HepG2 (cell line): Measurements from ENCODE around the gene EHD4. TPM values are rescaled to one million over a fixed set of nuclear protein-coding genes. Genes with fewer than 3 reads are reported as not detected.

ENCODE experiments used
- ATAC-seq: fragments of 200-7000 bp; cut with Tn5 transposase; 3 replicates; pipeline ENCODE4 v1.9.1; 2020; ENCODE audit warnings: mild to moderate bottlenecking, moderate library complexity
- BruUV-seq: library from RNA; stranded (reverse); fragments of 400-500 nt; replicated peaks from 2 replicates; lab custom pipeline; 2021; lab: Mats Ljungman, UMichigan
- CTCF ChIA-PET: fragments of 300-600 bp; formaldehyde crosslinking; extraction: SDS; loops from one replicate; lab custom pipeline; 2021; ENCODE audit warnings: low total read pairs, inconsistent platforms, low intra/inter-chr PET ratio; lab: Yijun Ruan, JAX
- POLR2A ChIA-PET: fragments of 350-600 bp; sonication (Branson Sonifier 250); formaldehyde crosslinking; loops from one replicate; lab custom pipeline; 2020; ENCODE audit warnings: antibody characterized with exemption, inconsistent platforms; lab: Yijun Ruan, JAX
- DNase-seq: peaks from one replicate; pipeline ENCODE4 v3.0.0-alpha.2; 2015; ENCODE audit warnings: low spot score
- FAIRE-seq: peaks from 3 replicates; lab custom pipeline; 2011; peaks lifted over from hg19 to GRCh38; lab: Jason Lieb, UNC
- H2AFZ ChIP-seq: one replicate; pipeline ENCODE4 v1.6.1; 2011; ENCODE audit warnings: low read length, inconsistent platforms
- H3K27ac ChIP-seq: fragments of 300-600 bp; 3 replicates; pipeline ENCODE4 v1.8.0; 2011; ENCODE audit warnings: mixed run types, mild to moderate bottlenecking, mixed read lengths, low read length, inconsistent platforms; ENCODE audit not compliant: insufficient read depth; ENCODE audit errors: extremely low read length
- H3K27me3 ChIP-seq, 2 experiments: fragments of 200-600 bp in 1 of 2; 2 replicates in 1 of 2; 3 replicates in 1 of 2; pipeline versions ENCODE4 v1.6.0 to v1.8.0; 2011; ENCODE audit warnings: low read length in 2 of 2, mild to moderate bottlenecking in 2 of 2, moderate library complexity in 2 of 2, inconsistent platforms in 1 of 2; ENCODE audit not compliant: insufficient read depth in 2 of 2, control insufficient read depth in 1 of 2
- H3K36me3 ChIP-seq, 2 experiments: fragments of 200-600 bp in 1 of 2; replicated peaks in 1 of 2; 2 replicates in 1 of 2; 3 replicates in 1 of 2; pipeline versions ENCODE4 v1.5.1 to v1.8.0; 2011; ENCODE audit warnings: low read length in 2 of 2, inconsistent platforms in 1 of 2; ENCODE audit not compliant: insufficient read depth in 2 of 2, control insufficient read depth in 1 of 2
- H3K4me1 ChIP-seq: 2 replicates; pipeline ENCODE4 v1.5.1; 2012; ENCODE audit warnings: low read length, inconsistent platforms; ENCODE audit not compliant: insufficient read depth
- H3K4me2 ChIP-seq: 2 replicates; pipeline ENCODE4 v1.6.0; 2011; ENCODE audit warnings: low read depth, low read length, inconsistent platforms
- H3K4me3 ChIP-seq, 3 experiments: fragments of 200-600 bp in 1 of 3; sonication (generic), shearing (Covaris generic) in 1 of 3; replicated peaks in 1 of 3; 2 replicates each; pipeline ENCODE4 v1.5.1; 2011 to 2016; ENCODE audit warnings: low read length in 3 of 3, inconsistent platforms in 2 of 3, low read depth in 2 of 3, mild to moderate bottlenecking in 2 of 3, control low read depth in 1 of 3, mixed read lengths in 1 of 3; ENCODE audit not compliant: insufficient read depth in 1 of 3
- H3K79me2 ChIP-seq: one replicate; pipeline ENCODE4 v1.6.1; 2011; ENCODE audit warnings: low read length, inconsistent platforms; ENCODE audit not compliant: insufficient read depth
- H3K9ac ChIP-seq: 2 replicates; pipeline ENCODE4 v1.6.0; 2011; ENCODE audit warnings: mild to moderate bottlenecking, low read depth, low read length, inconsistent platforms; ENCODE audit not compliant: insufficient read depth
- H3K9me3 ChIP-seq: 2 replicates; pipeline ENCODE4 v1.5.1; 2012; ENCODE audit warnings: mild to moderate bottlenecking, low read length
- H4K20me1 ChIP-seq: 2 replicates; pipeline ENCODE4 v1.6.0; 2011; ENCODE audit warnings: inconsistent platforms, mild to moderate bottlenecking, low read length, moderate library complexity; ENCODE audit not compliant: insufficient read depth
- BORCS8-MEF2B ChIP-seq: sonication (generic); formaldehyde crosslinking; IDR thresholded peaks from 2 replicates; pipeline ENCODE4 v1.8.0; 2022; ENCODE audit warnings: mild to moderate bottlenecking, missing genetic modification reagents
- GABPA ChIP-seq, 2 experiments: IDR thresholded peaks; 2 replicates each; pipeline ENCODE4 v1.6.1; 2011 to 2016; ENCODE audit warnings: low read depth in 2 of 2, low read length in 1 of 2, missing biosample characterization in 1 of 2, missing genetic modification characterization in 1 of 2
- HNRNPUL1 ChIP-seq: fragments of 200-400 bp; formaldehyde crosslinking; IDR thresholded peaks from 2 replicates; pipeline ENCODE4 v1.6.1; 2017; ENCODE audit warnings: low read depth, mild to moderate bottlenecking, low read length, moderate library complexity
- MED1 ChIP-seq: sonication (generic); formaldehyde crosslinking; IDR thresholded peaks from 2 replicates; pipeline ENCODE4 v1.4.0; 2020; ENCODE audit warnings: missing genetic modification reagents
- MED8 ChIP-seq: sonication (generic); formaldehyde crosslinking; IDR thresholded peaks from 2 replicates; pipeline ENCODE4 v1.8.1; 2023; ENCODE audit warnings: mild to moderate bottlenecking, missing genetic modification reagents; ENCODE audit not compliant: insufficient replicate concordance
- PHF20 ChIP-seq: sonication (generic); formaldehyde crosslinking; IDR thresholded peaks from 2 replicates; pipeline ENCODE4 v1.5.0; 2020; ENCODE audit warnings: mild to moderate bottlenecking, missing genetic modification reagents
- SIX4 ChIP-seq: sonication (generic); formaldehyde crosslinking; IDR thresholded peaks from 2 replicates; pipeline ENCODE4 v1.4.0; 2020; ENCODE audit warnings: missing genetic modification reagents
- SRSF1 ChIP-seq: fragments of 200-400 bp; formaldehyde crosslinking; optimal IDR thresholded peaks from 2 replicates; pipeline ENCODE3; 2017; ENCODE audit warnings: mild to moderate bottlenecking, low read depth, low read length, moderate library complexity
- SYNCRIP ChIP-seq: fragments of 200-400 bp; formaldehyde crosslinking; IDR thresholded peaks from 2 replicates; pipeline ENCODE4 v1.6.1; 2018; ENCODE audit warnings: mild to moderate bottlenecking, low read depth, low read length; ENCODE audit not compliant: insufficient read depth
- TOE1 ChIP-seq: sonication (generic); formaldehyde crosslinking; IDR thresholded peaks from 2 replicates; pipeline ENCODE4 v1.4.0; 2020; ENCODE audit warnings: mild to moderate bottlenecking, missing genetic modification reagents
- XBP1 ChIP-seq: sonication (generic); formaldehyde crosslinking; IDR thresholded peaks from 2 replicates; pipeline ENCODE4 v1.5.0; 2020; ENCODE audit warnings: missing genetic modification reagents
- ZFP62 ChIP-seq: sonication (generic); formaldehyde crosslinking; IDR thresholded peaks from 2 replicates; pipeline ENCODE4 v1.4.0; 2020; ENCODE audit warnings: missing genetic modification reagents
- ZNF572 ChIP-seq: sonication (generic); formaldehyde crosslinking; IDR thresholded peaks from 2 replicates; pipeline ENCODE4 v1.5.1; 2020; ENCODE audit warnings: mild to moderate bottlenecking, missing genetic modification reagents
- ZNF589 ChIP-seq: sonication (generic); formaldehyde crosslinking; conservative IDR thresholded peaks from 2 replicates; pipeline ENCODE4 v1.8.0; 2022; ENCODE audit warnings: mild to moderate bottlenecking, moderate library complexity, missing genetic modification reagents
- ZNF773 ChIP-seq: sonication (generic); formaldehyde crosslinking; IDR thresholded peaks from 2 replicates; pipeline ENCODE4 v1.4.0; 2020; ENCODE audit warnings: missing genetic modification reagents, borderline replicate concordance
- WGBS: methylation state at CpG from one replicate; pipeline ENCODE4 v1.1.6; 2017; ENCODE audit warnings: low lambda C conversion rate; 5-methylcytosine and 5-hydroxymethylcytosine counted together
- in situ Hi-C: cut with HindIII; loops from 2 replicates; pipeline ENCODE4 v1.10.0; 2017; ENCODE audit warnings: low pct_unique_long_range_greater_than_20kb; ENCODE audit not compliant: extremely low pct_ligation_motif_present
- intact Hi-C: fragments of 100-400 bp; cut with micrococcal nuclease; formaldehyde crosslinking; loops from one replicate; pipeline ENCODE4 v1.10.0; 2022; ENCODE audit not compliant: unreplicated experiment
- polyA plus RNA-seq, 8 experiments: library from polyadenylated mRNA; depleted of rRNA in 3 of 8; stranded (reverse) in 7 of 8; unstranded in 1 of 8; fragments of >200 nt; fragmentation: Illumina TruSeq in 4 of 8; extraction: Trizol in 4 of 8; gene quantifications; 2 replicates each; pipeline versions ENCODE4 v1.2.1 to v1.2.3, GENCODE V29; 2011 to 2016; ENCODE audit warnings: low read depth in 4 of 8, missing spikeins in 1 of 8, mixed read lengths in 1 of 8; ENCODE audit not compliant: insufficient read depth in 1 of 8
- total RNA-seq, 5 experiments: library from RNA; depleted of rRNA; stranded (reverse); fragments of >200 nt; fragmentation: Illumina TruSeq; extraction: Trizol; gene quantifications; 2 replicates each; pipeline ENCODE4 v1.2.3, GENCODE V29; 2016; ENCODE audit warnings: low read depth in 1 of 5
- TF ChIP-seq, protein P1 (sequence below): sonication (generic); formaldehyde crosslinking; IDR thresholded peaks from 2 replicates; pipeline ENCODE4 v1.4.0; 2020; ENCODE audit warnings: mild to moderate bottlenecking, missing genetic modification reagents, borderline replicate concordance
- TF ChIP-seq, protein P2 (sequence below): sonication (generic); formaldehyde crosslinking; IDR thresholded peaks from 2 replicates; pipeline ENCODE4 v1.5.0; 2020; ENCODE audit warnings: mild to moderate bottlenecking, missing genetic modification reagents

The EHD4 gene
- total and polyA plus RNA-seq, 2 of the 13 experiments (the other 11 are each of a cell fraction or from before 2014, with no cell fraction given), result 3.1 to 4.8 TPM

DNA sequence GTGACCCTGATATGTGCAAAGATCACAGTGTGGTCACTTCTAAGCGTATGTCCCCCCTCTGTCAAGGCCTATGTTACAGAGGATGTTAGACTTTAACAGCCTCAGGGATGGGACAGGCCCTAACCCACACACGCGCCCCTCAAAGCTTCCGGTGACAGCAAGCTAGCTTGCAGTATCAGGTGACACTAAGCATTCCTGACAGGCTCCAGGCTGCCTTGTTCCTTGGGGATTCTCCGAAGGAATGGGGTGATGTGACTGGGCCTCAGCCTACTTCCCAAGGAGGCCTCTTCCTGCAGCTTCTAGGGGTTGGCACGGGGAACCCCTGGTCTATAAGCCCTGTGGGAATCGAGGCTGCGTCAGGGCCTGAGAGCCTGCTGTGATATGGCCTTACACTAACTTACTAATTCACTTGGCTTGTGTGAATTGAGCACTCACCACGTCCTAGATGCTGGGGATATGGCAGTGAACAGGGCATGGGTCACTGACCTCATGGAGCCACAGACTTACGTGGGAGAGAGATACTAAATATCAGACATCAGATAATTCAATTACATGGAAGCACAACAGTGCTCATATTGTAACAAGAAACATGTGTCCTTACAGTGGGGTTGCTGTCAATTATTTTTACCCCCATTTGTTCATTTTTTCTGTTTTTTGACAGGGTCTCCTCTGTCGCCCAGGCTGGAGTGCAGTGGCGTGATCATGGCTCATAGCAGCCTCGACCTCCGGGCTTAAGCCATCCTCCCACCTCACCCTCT, 67.1 kb downstream of the EHD4 start:
- DNase-seq (no peak), ATAC-seq (peak; percentile 25), FAIRE-seq (no peak)
- H4K20me1 ChIP-seq, result no peaks in the 10 kb centered on the region
- H3K27me3 ChIP-seq, result no peaks in the 10 kb centered on the region
- no peak overlapping the region for H3K4me3 ChIP-seq
- peaks cover 4 to 21% of the 10 kb centered on the region in 2 experiments; a peak in 4 of 5 replicates for H3K36me3 ChIP-seq
- no peaks in the 10 kb centered on the region for H3K4me1 ChIP-seq
- no peak overlapping the region for H3K4me2 ChIP-seq
- no peaks in the 10 kb centered on the region for H3K9me3 ChIP-seq
- 84% methylated on average over 4 of the region's 14 CpGs for WGBS
- CTCF ChIA-PET, result interaction anchor here (1.1 to 1.3 kb wide), 2 partner anchors 45 to 439 kb away, joined by 4 to 7 read pairs; no protein-coding TSS in a partner anchor
- intact Hi-C loops, result loop anchor here (2.0 kb wide), 1 partner anchor 132 kb away; no protein-coding TSS in a partner anchor
- POLR2A ChIA-PET, result interaction anchor here (0.5 to 1.0 kb wide), 4 partner anchors 10 to 132 kb away, joined by 3 to 4 read pairs (median 4); partner anchors contain the start of gene MAPKBP1
- TF ChIP-seq ZNF589 (CRISPR knock-in tag), result no peak
- TF ChIP-seq MED1, result no peak
- no peak for TF ChIP-seq TOE1
- TF ChIP-seq PHF20 (CRISPR knock-in tag), result no peak
- no peak for TF ChIP-seq HNRNPUL1
- TF ChIP-seq, protein P1, sequence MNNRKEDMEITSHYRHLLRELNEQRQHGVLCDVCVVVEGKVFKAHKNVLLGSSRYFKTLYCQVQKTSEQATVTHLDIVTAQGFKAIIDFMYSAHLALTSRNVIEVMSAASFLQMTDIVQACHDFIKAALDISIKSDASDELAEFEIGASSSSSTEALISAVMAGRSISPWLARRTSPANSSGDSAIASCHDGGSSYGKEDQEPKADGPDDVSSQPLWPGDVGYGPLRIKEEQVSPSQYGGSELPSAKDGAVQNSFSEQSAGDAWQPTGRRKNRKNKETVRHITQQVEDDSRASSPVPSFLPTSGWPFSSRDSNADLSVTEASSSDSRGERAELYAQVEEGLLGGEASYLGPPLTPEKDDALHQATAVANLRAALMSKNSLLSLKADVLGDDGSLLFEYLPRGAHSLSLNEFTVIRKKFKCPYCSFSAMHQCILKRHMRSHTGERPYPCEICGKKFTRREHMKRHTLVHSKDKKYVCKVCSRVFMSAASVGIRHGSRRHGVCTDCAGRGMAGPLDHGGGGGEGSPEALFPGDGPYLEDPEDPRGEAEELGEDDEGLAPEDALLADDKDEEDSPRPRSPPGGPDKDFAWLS (CRISPR knock-in tag), result no peak
- TF ChIP-seq SYNCRIP, result no peak
- no peak for TF ChIP-seq GABPA (IDR thresholded peaks at IDR 0.05; ENCODE audit: low read depth, low read length)
- TF ChIP-seq GABPA (CRISPR knock-in tag; IDR thresholded peaks at IDR 0.05; ENCODE audit: low read depth), result no peak
- TF ChIP-seq ZFP62 (CRISPR knock-in tag), result no peak
- no peak for TF ChIP-seq MED8 (CRISPR knock-in tag)
- no peak for TF ChIP-seq SRSF1
- no peak for TF ChIP-seq XBP1 (CRISPR knock-in tag)
- TF ChIP-seq, protein P2, sequence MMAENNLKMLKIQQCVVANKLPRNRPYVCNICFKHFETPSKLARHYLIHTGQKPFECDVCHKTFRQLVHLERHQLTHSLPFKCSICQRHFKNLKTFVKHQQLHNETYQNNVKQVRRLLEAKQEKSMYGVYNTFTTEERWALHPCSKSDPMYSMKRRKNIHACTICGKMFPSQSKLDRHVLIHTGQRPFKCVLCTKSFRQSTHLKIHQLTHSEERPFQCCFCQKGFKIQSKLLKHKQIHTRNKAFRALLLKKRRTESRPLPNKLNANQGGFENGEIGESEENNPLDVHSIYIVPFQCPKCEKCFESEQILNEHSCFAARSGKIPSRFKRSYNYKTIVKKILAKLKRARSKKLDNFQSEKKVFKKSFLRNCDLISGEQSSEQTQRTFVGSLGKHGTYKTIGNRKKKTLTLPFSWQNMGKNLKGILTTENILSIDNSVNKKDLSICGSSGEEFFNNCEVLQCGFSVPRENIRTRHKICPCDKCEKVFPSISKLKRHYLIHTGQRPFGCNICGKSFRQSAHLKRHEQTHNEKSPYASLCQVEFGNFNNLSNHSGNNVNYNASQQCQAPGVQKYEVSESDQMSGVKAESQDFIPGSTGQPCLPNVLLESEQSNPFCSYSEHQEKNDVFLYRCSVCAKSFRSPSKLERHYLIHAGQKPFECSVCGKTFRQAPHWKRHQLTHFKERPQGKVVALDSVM (CRISPR knock-in tag), result no peak
- no peak for TF ChIP-seq ZNF572 (CRISPR knock-in tag)
- no peak for TF ChIP-seq ZNF773 (CRISPR knock-in tag)
- no peak for TF ChIP-seq BORCS8-MEF2B (CRISPR knock-in tag)
- TF ChIP-seq SIX4 (CRISPR knock-in tag), result no peak
- TF ChIP-seq, all 625 proteins: peak for 0
- in situ Hi-C loops, result no loop called here
- Histone ChIP-seq H3K79me2 (no peaks in the 10 kb centered on the region), H3K27ac (no peak overlapping the region), H3K9ac (no peak overlapping the region), H2AFZ (no peak overlapping the region)
- BruUV-seq, result no TSS peak
